GM10266 (cell line): ENCODE results near the gene AFDN.

Source experiments
- DNase-seq: peaks from one replicate; pipeline ENCODE4 v3.0.0; 2012; ENCODE audit errors: extremely low spot score
- CTCF ChIP-seq: IDR thresholded peaks from 2 replicates; pipeline ENCODE4 v1.5.1; 2012; ENCODE audit warnings: mild to moderate bottlenecking, low read depth; ENCODE audit not compliant: control insufficient read depth, insufficient read depth; ENCODE audit errors: missing control alignments

The AFDN gene

DNA sequence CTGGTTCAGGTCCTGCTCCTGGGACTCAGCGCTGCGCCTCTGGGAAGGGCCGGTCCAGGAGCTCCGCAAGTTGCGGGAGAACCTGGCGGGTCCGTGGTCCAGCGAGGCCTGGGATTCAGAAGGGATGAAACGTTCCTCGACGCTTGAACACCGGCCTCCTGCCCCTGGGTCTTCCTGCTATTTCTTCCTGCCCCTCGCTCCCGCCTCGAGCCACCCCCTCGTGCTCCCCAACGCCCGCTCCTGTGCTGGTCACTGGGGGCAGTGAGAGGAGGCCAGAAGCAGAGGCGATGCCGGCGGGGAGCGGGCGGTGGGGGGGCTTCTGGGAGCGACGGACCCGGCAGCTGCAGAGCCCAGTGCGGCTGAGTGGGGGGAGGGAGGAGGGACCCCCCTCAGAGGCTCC, 150.0 kb downstream of the AFDN start:
- TF ChIP-seq CTCF = no peak
- no peak for DNase-seq

DNA sequence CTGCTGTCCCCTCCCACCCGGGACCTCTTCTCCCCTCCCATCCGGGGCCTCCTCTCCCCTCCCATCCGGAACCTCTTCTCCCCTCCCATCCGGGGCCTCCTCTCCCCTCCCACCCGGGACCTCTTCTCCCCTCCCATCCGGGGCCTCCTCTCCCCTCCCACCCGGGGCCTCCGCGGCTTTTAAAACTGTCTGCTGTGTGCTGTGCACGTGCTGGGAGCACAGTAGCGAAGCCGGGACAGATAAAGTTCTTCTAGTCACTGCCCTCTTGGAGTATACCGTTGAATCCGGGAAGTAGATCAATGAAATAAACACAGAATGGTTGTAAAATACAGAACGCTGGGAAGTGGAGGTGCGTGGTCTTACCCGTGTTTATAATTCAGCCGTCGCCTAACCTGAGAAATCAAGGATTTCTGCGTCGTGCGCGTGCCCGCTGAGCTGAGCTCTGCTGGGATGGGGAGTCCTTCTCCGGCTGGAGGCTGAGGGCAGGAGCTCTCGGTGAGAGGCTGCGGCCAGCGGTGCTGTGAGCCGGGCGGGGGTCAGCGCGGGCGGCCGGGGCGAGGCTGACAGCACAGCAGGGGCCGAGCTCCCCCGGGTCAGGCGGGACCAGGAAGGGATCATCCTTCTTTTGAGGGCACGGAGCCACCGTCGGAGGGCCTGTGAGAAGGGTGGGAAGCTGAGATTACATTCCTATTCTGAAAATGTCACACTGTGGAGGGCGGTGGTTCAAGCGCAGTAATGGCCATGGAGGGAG, 151.2 kb downstream of the AFDN start:
- DNase-seq = no peak
- no peak for TF ChIP-seq CTCF

DNA sequence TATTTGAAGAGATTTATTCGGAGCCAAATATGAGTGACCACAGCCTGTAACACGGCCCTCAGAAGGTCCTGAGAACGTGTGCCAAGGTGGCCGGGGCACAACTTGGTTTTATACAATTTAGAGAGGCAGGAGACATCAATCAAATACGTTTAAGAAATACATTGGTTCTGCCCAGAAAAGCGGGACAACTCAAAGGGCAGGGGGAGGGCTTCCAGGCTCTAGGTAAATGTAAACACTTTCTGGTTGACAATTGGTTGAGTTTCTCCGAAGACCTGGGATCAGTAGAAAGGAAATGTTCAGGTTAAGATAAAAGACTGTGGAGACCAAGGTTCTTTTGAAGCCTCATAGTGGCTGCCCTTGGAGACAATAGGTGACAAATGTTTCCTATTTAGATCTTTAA, 151.9 kb downstream of the AFDN start:
- DNase-seq = no peak
- TF ChIP-seq CTCF = no peak

DNA sequence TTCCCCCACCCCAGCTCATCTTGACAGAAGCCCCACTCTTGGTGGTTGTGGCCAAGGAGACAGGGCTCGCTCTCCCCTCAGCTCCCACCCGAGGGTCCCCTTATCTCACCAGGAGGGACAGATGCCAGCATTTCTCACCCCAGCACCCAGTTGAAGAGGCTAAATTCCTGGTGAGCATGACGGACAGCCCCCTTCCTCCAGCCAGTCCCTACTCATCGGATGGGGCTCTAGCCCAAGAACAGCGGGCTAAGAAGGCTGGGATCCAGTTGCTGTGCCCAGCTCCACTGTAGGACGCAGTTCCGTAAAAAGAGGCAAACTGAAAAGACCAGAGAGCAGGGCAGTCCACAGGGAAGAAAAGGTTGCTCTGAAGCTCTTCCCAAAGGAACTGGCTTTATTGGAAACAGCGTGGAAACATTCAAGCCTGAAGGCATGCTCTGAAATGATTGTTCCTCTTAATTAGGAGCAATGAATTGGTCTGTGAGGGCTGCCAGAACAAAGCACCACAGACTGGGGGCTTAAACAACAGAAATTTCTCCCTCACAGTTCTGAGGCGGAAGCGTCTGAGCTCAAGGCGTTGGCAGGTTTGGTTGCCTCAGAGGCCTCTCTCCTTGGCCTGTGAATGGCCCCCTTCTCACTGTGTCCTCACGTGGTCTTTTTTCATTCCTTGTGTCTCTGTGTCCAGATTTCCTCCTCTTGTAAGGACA, 152.9 kb downstream of the AFDN start:
- DNase-seq = no peak
- TF ChIP-seq CTCF = no peak

DNA sequence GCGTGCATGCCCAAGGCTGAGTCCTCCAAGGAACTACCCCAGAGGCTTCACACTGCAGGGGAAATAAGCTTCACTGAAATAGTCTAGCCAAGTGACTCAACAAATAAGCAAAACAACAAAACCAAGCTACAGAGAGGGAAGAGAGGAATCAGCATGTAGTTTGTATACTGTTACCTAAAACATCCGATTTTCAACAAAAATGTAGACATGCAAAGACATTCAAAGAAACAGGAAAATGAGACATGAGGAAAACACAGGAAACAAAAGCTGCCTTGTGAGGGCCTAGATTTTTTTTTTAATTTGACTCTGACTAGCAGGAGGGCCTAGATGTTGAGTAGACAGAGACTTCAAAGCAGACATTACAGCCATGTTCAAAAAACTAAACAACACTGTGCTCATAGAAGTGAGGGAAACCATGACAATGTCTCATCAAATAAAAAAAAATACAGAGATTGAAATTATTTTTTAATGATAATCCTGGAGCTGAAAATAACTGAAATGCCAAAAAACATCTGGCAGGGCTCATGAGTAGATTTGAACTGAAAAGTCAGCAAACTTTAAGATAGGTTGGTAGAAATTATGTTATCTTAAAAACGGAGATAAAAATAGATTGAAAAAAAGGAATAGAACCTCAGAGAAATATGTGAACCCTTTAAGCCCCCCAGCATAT, 154.3 kb downstream of the AFDN start:
- DNase-seq = no peak
- no peak for TF ChIP-seq CTCF

GRCh38 chr6:167981916-167982462, 155.3 kb downstream of the AFDN start:
- no peak for DNase-seq
- no peak for TF ChIP-seq CTCF
